Upper lobe of right lung (tissue), 1 donor: ENCODE results near the gene EHBP1L1. TPM values are rescaled to one million over a fixed set of nuclear protein-coding genes. Genes with fewer than 3 reads are reported as not detected.
A peak's percentile ranks its signal among the peaks of the same experiment; 100 is the strongest.

ENCODE experiments used
- ATAC-seq: fragments of 200-7000 bp; cut with Tn5 transposase; one replicate; pipeline ENCODE4 v1.9.1; 2020; ENCODE audit warnings: mild to moderate bottlenecking, moderate library complexity
- DNase-seq: peaks from one replicate; pipeline ENCODE4 v3.0.0-alpha.2; 2020
- H3K27ac ChIP-seq: fragments of 200-600 bp; one replicate; pipeline ENCODE4 v1.8.0; 2022
- H3K27me3 ChIP-seq: fragments of 200-600 bp; one replicate; pipeline ENCODE4 v1.8.0; 2022; ENCODE audit warnings: mild to moderate bottlenecking
- H3K36me3 ChIP-seq: fragments of 200-600 bp; one replicate; pipeline ENCODE4 v1.8.0; 2022
- H3K4me1 ChIP-seq: fragments of 200-600 bp; one replicate; pipeline ENCODE4 v1.8.0; 2022
- H3K4me3 ChIP-seq: fragments of 200-600 bp; one replicate; pipeline ENCODE4 v1.8.0; 2022; ENCODE audit warnings: mild to moderate bottlenecking
- H3K9me3 ChIP-seq: fragments of 200-600 bp; one replicate; pipeline ENCODE4 v1.8.0; 2022
- intact Hi-C: fragments of 100-400 bp; cut with DNase I; formaldehyde crosslinking; loops from one replicate; pipeline ENCODE4 v1.11.0; 2022
- total RNA-seq: library from RNA; stranded (reverse); fragmentation: NEBNext Ultra II Directional; extraction: Animal tissue kit (Norgen Biotek cat#: 25700); gene quantifications from one replicate; pipeline ENCODE4 v1.2.1, GENCODE V29; 2021
- TF ChIP-seq, protein P1 (sequence below): fragments of 200-600 bp; IDR thresholded peaks from one replicate; pipeline ENCODE4 v1.8.0; 2022; ENCODE audit warnings: antibody characterized with exemption
- donor health status: DM: no; HTN: yes; CAD: no; lungs with severe emphysema.

The EHBP1L1 gene
- total RNA-seq, 1 donor from 2014 or later = 88.3 TPM

DNA sequence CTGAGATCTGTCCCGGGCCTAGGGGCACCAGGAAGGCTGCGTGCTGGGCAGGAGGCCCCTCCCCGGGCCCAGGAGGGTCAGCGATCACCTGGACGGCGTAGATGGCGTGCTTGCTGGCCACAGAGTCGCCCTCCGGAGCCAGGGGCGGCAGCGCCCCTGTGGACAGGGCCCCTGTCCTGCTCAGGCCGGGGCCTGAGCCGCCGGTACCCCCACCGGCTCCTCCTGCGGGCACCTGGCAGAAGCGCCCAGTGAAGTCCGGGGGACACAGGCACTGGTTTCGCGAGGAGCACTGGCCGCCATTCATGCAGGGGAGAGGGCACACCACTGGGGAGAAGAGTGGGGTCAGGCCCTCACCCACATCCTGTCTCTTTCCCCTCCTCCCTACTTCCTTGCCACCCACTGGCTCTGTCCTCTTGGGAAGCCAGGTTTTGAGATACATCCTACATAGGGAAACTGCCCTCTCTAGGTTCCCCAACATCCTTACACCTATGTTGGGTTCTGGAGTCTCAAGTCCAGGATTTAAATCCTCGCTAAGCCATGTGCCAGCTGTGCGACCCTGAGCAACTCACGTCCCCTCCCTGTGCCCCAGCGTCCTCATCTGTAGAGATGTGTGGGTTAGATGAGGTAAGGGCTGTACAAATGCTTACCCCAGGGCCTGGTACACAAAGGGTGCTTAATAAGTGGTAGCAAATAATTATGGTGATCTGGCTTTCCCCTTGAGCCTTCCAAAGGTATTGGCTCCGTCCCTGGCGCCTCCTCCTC lies 21.6 kb upstream of the EHBP1L1 start:
- DNase-seq (no peak), ATAC-seq (no peak)
- H3K4me3 ChIP-seq = no peak overlapping the region
- no peaks in the 10 kb centered on the region for H3K9me3 ChIP-seq
- peaks cover 2% of the 10 kb centered on the region for H3K36me3 ChIP-seq
- H3K27ac ChIP-seq = no peak overlapping the region
- intact Hi-C loops = no loop called here
- TF ChIP-seq, protein P1, sequence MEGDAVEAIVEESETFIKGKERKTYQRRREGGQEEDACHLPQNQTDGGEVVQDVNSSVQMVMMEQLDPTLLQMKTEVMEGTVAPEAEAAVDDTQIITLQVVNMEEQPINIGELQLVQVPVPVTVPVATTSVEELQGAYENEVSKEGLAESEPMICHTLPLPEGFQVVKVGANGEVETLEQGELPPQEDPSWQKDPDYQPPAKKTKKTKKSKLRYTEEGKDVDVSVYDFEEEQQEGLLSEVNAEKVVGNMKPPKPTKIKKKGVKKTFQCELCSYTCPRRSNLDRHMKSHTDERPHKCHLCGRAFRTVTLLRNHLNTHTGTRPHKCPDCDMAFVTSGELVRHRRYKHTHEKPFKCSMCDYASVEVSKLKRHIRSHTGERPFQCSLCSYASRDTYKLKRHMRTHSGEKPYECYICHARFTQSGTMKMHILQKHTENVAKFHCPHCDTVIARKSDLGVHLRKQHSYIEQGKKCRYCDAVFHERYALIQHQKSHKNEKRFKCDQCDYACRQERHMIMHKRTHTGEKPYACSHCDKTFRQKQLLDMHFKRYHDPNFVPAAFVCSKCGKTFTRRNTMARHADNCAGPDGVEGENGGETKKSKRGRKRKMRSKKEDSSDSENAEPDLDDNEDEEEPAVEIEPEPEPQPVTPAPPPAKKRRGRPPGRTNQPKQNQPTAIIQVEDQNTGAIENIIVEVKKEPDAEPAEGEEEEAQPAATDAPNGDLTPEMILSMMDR = no peak
- no peaks in the 10 kb centered on the region for H3K27me3 ChIP-seq
- H3K4me1 ChIP-seq = peaks cover 31% of the 10 kb centered on the region

GRCh38 chr11:65554842-65555430 lies 20.9 kb upstream of the EHBP1L1 start:
- TF ChIP-seq, protein P1 = no peak
- DNase-seq (no peak), ATAC-seq (no peak)
- no peak overlapping the region for H3K27ac ChIP-seq
- H3K4me1 ChIP-seq = peaks cover 38% of the 10 kb centered on the region
- H3K36me3 ChIP-seq = no peaks in the 10 kb centered on the region
- intact Hi-C loops = no loop called here
- H3K27me3 ChIP-seq = no peaks in the 10 kb centered on the region
- H3K9me3 ChIP-seq = no peaks in the 10 kb centered on the region
- H3K4me3 ChIP-seq = no peak overlapping the region

GRCh38 chr11:65555693-65556231 lies 20.1 kb upstream of the EHBP1L1 start:
- intact Hi-C loops = no loop called here
- DNase-seq (no peak), ATAC-seq (no peak)
- Histone ChIP-seq H3K4me3 (no peak overlapping the region), H3K4me1 (peaks cover 46% of the 10 kb centered on the region), H3K36me3 (no peaks in the 10 kb centered on the region), H3K9me3 (no peaks in the 10 kb centered on the region), H3K27ac (no peak overlapping the region), H3K27me3 (no peaks in the 10 kb centered on the region)
- TF ChIP-seq, protein P1 = no peak

DNA sequence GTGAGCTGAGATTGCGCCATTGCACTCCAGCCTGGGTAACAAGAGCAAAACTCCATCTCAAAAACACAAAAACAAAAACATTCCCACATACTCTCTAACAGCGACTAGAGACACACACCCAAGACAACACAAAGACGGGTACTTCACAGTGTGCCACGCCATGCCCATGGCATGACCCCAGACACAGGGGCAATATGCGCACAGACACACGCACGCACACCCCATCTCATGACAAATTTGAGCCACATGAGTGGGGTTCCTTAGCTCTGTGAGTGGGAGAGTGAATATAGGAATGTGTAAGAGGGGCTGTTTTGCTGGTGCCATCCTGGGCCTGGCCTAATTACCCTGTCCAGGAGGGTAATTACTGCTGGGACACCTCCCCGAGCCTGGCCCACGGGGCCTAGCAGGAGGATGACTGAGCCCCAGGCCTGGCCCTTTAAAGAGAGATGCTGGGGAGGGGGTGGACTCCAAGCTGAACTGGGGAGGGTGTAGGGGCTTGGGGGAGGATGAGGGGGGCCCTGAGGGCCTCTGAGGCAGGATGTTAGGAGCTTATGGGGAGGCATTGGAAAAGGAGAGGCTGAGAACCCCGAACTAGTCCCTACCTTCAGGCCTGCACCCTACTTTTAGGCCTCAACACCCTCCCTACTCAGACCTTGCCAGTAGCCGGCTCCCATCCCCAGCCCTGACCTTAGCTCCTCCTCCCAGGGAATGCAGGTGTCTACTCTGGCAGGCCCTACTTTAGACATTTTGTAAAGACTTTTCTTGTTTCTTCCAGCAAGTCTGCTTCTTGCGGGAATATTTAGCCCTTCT lies 19.2 kb upstream of the EHBP1L1 start:
- no peaks in the 10 kb centered on the region for H3K9me3 ChIP-seq
- no peaks in the 10 kb centered on the region for H3K36me3 ChIP-seq
- ATAC-seq = no peak
- H3K4me3 ChIP-seq = peak overlapping the region; percentile 63
- TF ChIP-seq, protein P1 = no peak
- no peaks in the 10 kb centered on the region for H3K27me3 ChIP-seq
- intact Hi-C loops = no loop called here
- no peak for DNase-seq
- H3K27ac ChIP-seq = peak overlapping the region; percentile 95
- peaks cover 50% of the 10 kb centered on the region for H3K4me1 ChIP-seq

DNA sequence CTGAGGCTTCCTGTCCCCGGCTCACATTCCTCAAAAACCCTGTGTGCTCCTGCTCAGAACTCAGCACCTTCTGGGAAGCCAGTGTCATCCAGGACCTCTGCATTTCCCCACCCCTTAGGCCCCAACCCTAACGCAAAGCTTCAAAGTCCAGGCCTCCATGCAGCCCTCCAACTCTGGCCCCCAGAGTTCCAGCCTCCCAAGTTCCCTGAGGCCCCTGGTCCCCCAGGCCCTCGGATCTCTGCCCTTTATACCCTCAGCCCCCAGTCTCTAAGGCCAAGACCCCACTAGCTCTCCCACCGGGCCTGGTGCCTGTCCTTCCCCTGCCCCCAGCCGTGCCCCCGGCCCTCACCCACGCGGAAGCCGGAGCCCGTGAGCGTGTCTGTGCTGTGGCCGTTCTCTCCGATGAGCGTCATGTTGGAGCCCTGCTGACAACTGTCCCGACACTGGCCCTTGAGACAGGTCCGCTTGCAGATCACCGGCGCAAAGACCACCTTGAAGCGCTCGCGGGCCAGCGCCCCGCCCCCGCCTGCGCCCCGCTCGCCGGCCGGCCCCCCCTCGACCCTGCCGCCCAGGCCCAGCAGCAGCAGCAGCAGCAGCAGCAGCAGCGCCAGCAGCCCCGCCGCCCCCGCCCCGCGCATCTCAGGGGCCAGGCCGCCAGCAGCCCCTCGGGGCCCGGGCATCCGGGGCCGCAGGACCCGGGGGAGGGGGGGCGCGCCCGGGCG lies 18.4 kb upstream of the EHBP1L1 start:
- TF ChIP-seq, protein P1 = no peak
- ATAC-seq (no peak), DNase-seq (no peak)
- intact Hi-C loops = no loop called here
- peak overlapping the region; percentile 95 for H3K27ac ChIP-seq
- peaks cover 47% of the 10 kb centered on the region for H3K4me1 ChIP-seq
- H3K36me3 ChIP-seq = no peaks in the 10 kb centered on the region
- H3K27me3 ChIP-seq = no peaks in the 10 kb centered on the region
- H3K4me3 ChIP-seq = peak overlapping the region; percentile 63
- H3K9me3 ChIP-seq = no peaks in the 10 kb centered on the region
